Breast epithelium (tissue), 3 donors: ENCODE data around the gene ADGRB2.

ENCODE experiments used
- POLR2A ChIP-seq: fragments of 450-650 bp; IDR thresholded peaks from one replicate; pipeline ENCODE4 v1.6.1; 2016; ENCODE audit warnings: antibody characterized with exemption, mild to moderate bottlenecking, moderate library complexity
- POLR2AphosphoS5 ChIP-seq, 3 donors: sonication (generic); formaldehyde crosslinking; IDR thresholded peaks; one replicate each; pipeline ENCODE4 v1.6.1; 2017; ENCODE audit warnings: antibody characterized with exemption in 3 of 3
- TF ChIP-seq, protein P1 (sequence below), 3 donors: fragments of 450-650 bp; IDR thresholded peaks; one replicate each; pipeline ENCODE4 v1.5.1; 2016 to 2017; ENCODE audit warnings: antibody characterized with exemption in 3 of 3, mild to moderate bottlenecking in 3 of 3, moderate library complexity in 3 of 3

DNA sequence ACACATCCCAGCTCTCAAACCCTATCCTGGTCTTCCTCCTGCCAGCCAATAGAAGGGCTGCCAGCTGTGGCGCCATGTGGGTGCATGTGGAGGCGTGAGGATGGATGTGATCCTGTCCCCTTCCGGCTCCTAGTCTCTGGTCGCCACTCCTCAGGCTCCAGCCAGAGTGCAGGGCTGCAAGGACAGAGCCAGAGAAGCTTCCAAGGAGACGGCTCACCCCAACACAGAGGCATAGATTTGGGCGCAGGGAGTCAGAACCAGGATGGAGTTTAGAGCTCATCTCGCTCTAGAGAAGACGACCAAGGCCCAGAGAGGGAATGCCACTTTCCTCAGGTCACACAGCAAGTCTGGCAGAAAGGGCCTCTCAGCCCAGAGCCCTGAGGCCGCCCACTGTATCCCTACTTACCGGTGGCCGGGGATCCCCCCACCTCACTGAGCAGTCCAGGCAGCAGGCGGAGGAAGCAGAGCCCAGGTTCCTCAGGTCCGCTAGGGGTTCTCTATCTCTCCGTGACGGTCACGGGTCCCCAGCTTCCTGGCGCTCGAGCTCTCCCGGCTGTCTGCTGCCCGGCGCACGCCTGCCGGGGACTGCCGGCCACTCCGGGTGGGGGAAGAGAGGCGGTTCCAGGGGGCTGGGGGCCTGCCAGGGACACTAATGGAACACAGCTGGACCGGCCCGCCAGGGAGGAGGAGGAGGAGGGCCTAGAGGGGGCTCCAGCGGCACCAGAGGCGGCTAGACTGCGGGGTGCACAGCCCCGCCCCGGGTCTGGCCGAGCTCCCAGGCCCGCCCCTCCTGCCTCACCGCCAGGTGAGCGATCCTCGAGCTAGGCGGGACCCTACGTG lies 60.5 kb downstream of the ADGRB2 start, which contains the start of gene COL16A1:
- TF ChIP-seq, protein P1, sequence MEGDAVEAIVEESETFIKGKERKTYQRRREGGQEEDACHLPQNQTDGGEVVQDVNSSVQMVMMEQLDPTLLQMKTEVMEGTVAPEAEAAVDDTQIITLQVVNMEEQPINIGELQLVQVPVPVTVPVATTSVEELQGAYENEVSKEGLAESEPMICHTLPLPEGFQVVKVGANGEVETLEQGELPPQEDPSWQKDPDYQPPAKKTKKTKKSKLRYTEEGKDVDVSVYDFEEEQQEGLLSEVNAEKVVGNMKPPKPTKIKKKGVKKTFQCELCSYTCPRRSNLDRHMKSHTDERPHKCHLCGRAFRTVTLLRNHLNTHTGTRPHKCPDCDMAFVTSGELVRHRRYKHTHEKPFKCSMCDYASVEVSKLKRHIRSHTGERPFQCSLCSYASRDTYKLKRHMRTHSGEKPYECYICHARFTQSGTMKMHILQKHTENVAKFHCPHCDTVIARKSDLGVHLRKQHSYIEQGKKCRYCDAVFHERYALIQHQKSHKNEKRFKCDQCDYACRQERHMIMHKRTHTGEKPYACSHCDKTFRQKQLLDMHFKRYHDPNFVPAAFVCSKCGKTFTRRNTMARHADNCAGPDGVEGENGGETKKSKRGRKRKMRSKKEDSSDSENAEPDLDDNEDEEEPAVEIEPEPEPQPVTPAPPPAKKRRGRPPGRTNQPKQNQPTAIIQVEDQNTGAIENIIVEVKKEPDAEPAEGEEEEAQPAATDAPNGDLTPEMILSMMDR (IDR thresholded peaks at IDR 0.05) = no peak
- TF ChIP-seq POLR2A = peak; percentile 40
- TF ChIP-seq POLR2AphosphoS5 (IDR thresholded peaks at IDR 0.05) = peak; percentile 60 to 84 (median 70)
